HepG2 (cell line): Measurements from ENCODE around the gene PUS1. TPM values are rescaled to one million over a fixed set of nuclear protein-coding genes. Genes with fewer than 3 reads are reported as not detected.

Experiments used
- ATAC-seq: fragments of 200-7000 bp; cut with Tn5 transposase; 3 replicates; pipeline ENCODE4 v1.9.1; 2020; ENCODE audit warnings: mild to moderate bottlenecking, moderate library complexity
- BruUV-seq: library from RNA; stranded (reverse); fragments of 400-500 nt; replicated peaks from 2 replicates; lab custom pipeline; 2021; lab: Mats Ljungman, UMichigan
- CTCF ChIA-PET: fragments of 300-600 bp; formaldehyde crosslinking; extraction: SDS; loops from one replicate; lab custom pipeline; 2021; ENCODE audit warnings: low total read pairs, inconsistent platforms, low intra/inter-chr PET ratio; lab: Yijun Ruan, JAX
- POLR2A ChIA-PET: fragments of 350-600 bp; sonication (Branson Sonifier 250); formaldehyde crosslinking; loops from one replicate; lab custom pipeline; 2020; ENCODE audit warnings: antibody characterized with exemption, inconsistent platforms; lab: Yijun Ruan, JAX
- DNase-seq: peaks from one replicate; pipeline ENCODE4 v3.0.0-alpha.2; 2015; ENCODE audit warnings: low spot score
- FAIRE-seq: peaks from 3 replicates; lab custom pipeline; 2011; peaks lifted over from hg19 to GRCh38; lab: Jason Lieb, UNC
- H2AFZ ChIP-seq: one replicate; pipeline ENCODE4 v1.6.1; 2011; ENCODE audit warnings: low read length, inconsistent platforms
- H3K27ac ChIP-seq: fragments of 300-600 bp; 3 replicates; pipeline ENCODE4 v1.8.0; 2011; ENCODE audit warnings: mixed run types, mild to moderate bottlenecking, mixed read lengths, low read length, inconsistent platforms; ENCODE audit not compliant: insufficient read depth; ENCODE audit errors: extremely low read length
- H3K27me3 ChIP-seq, 2 experiments: fragments of 200-600 bp in 1 of 2; 2 replicates in 1 of 2; 3 replicates in 1 of 2; pipeline versions ENCODE4 v1.6.0 to v1.8.0; 2011; ENCODE audit warnings: low read length in 2 of 2, mild to moderate bottlenecking in 2 of 2, moderate library complexity in 2 of 2, inconsistent platforms in 1 of 2; ENCODE audit not compliant: insufficient read depth in 2 of 2, control insufficient read depth in 1 of 2
- H3K36me3 ChIP-seq, 2 experiments: fragments of 200-600 bp in 1 of 2; replicated peaks in 1 of 2; 2 replicates in 1 of 2; 3 replicates in 1 of 2; pipeline versions ENCODE4 v1.5.1 to v1.8.0; 2011; ENCODE audit warnings: low read length in 2 of 2, inconsistent platforms in 1 of 2; ENCODE audit not compliant: insufficient read depth in 2 of 2, control insufficient read depth in 1 of 2
- H3K4me1 ChIP-seq: 2 replicates; pipeline ENCODE4 v1.5.1; 2012; ENCODE audit warnings: low read length, inconsistent platforms; ENCODE audit not compliant: insufficient read depth
- H3K4me2 ChIP-seq: 2 replicates; pipeline ENCODE4 v1.6.0; 2011; ENCODE audit warnings: low read depth, low read length, inconsistent platforms
- H3K4me3 ChIP-seq, 3 experiments: fragments of 200-600 bp in 1 of 3; sonication (generic), shearing (Covaris generic) in 1 of 3; replicated peaks in 1 of 3; 2 replicates each; pipeline ENCODE4 v1.5.1; 2011 to 2016; ENCODE audit warnings: low read length in 3 of 3, inconsistent platforms in 2 of 3, low read depth in 2 of 3, mild to moderate bottlenecking in 2 of 3, control low read depth in 1 of 3, mixed read lengths in 1 of 3; ENCODE audit not compliant: insufficient read depth in 1 of 3
- H3K79me2 ChIP-seq: one replicate; pipeline ENCODE4 v1.6.1; 2011; ENCODE audit warnings: low read length, inconsistent platforms; ENCODE audit not compliant: insufficient read depth
- H3K9ac ChIP-seq: 2 replicates; pipeline ENCODE4 v1.6.0; 2011; ENCODE audit warnings: mild to moderate bottlenecking, low read depth, low read length, inconsistent platforms; ENCODE audit not compliant: insufficient read depth
- H3K9me3 ChIP-seq: 2 replicates; pipeline ENCODE4 v1.5.1; 2012; ENCODE audit warnings: mild to moderate bottlenecking, low read length
- H4K20me1 ChIP-seq: 2 replicates; pipeline ENCODE4 v1.6.0; 2011; ENCODE audit warnings: inconsistent platforms, mild to moderate bottlenecking, low read length, moderate library complexity; ENCODE audit not compliant: insufficient read depth
- GABPB1 ChIP-seq: IDR thresholded peaks from 2 replicates; pipeline ENCODE4 v1.6.1; 2016; ENCODE audit warnings: mild to moderate bottlenecking, missing genetic modification reagents, moderate library complexity, missing compliant biosample characterization
- HOXA5 ChIP-seq: sonication (generic); formaldehyde crosslinking; IDR thresholded peaks from 2 replicates; pipeline ENCODE4 v1.4.0; 2020; ENCODE audit warnings: missing genetic modification reagents
- ISX ChIP-seq: sonication (generic); formaldehyde crosslinking; conservative IDR thresholded peaks from 2 replicates; pipeline ENCODE4 v1.5.0; 2020; ENCODE audit warnings: missing genetic modification reagents
- MAZ ChIP-seq, 2 experiments: sonication (generic) in 1 of 2; formaldehyde crosslinking in 1 of 2; IDR thresholded peaks; 2 replicates each; pipeline versions ENCODE4 v1.5.0 to v1.6.1; 2012 to 2020; ENCODE audit warnings: low read depth in 2 of 2, mild to moderate bottlenecking in 2 of 2, borderline replicate concordance in 1 of 2, improper control_type of control experiment in 1 of 2, low read length in 1 of 2, missing genetic modification reagents in 1 of 2, moderate library complexity in 1 of 2
- MEIS1 ChIP-seq: sonication (generic); formaldehyde crosslinking; IDR thresholded peaks from 2 replicates; pipeline ENCODE4 v1.9.0; 2021; ENCODE audit warnings: mild to moderate bottlenecking, missing genetic modification reagents, moderate library complexity, borderline replicate concordance
- NFKBIZ ChIP-seq: IDR thresholded peaks from 2 replicates; pipeline ENCODE4 v1.6.1; 2018; ENCODE audit warnings: missing genetic modification reagents, missing compliant biosample characterization
- POLR2AphosphoS5 ChIP-seq: IDR thresholded peaks from 2 replicates; pipeline ENCODE4 v1.6.1; 2012; ENCODE audit warnings: low read depth, low read length
- PRDM15 ChIP-seq: sonication (generic); formaldehyde crosslinking; IDR thresholded peaks from 2 replicates; pipeline ENCODE4 v1.4.0; 2020; ENCODE audit warnings: missing genetic modification reagents
- RAD21 ChIP-seq: fragments of 450-650 bp; formaldehyde crosslinking; IDR thresholded peaks from 2 replicates; pipeline ENCODE4 v1.5.0; 2020; ENCODE audit warnings: mild to moderate bottlenecking
- SRSF1 ChIP-seq: fragments of 200-400 bp; formaldehyde crosslinking; optimal IDR thresholded peaks from 2 replicates; pipeline ENCODE3; 2017; ENCODE audit warnings: mild to moderate bottlenecking, low read depth, low read length, moderate library complexity
- ZBTB7A ChIP-seq: sonication (generic); formaldehyde crosslinking; IDR thresholded peaks from 2 replicates; pipeline ENCODE4 v1.8.0; 2022; ENCODE audit warnings: mild to moderate bottlenecking, missing genetic modification reagents
- ZEB1 ChIP-seq: IDR thresholded peaks from 2 replicates; pipeline ENCODE4 v1.6.1; 2012; ENCODE audit warnings: mild to moderate bottlenecking, low read depth, inconsistent platforms; ENCODE audit not compliant: insufficient replicate concordance
- ZNF569 ChIP-seq: sonication (generic); formaldehyde crosslinking; IDR thresholded peaks from 2 replicates; pipeline ENCODE4 v1.5.0; 2020; ENCODE audit warnings: mild to moderate bottlenecking, missing genetic modification reagents, moderate library complexity, borderline replicate concordance
- ZNF616 ChIP-seq: sonication (generic); formaldehyde crosslinking; IDR thresholded peaks from 2 replicates; pipeline ENCODE4 v1.5.0; 2020; ENCODE audit warnings: low read depth, mild to moderate bottlenecking, missing genetic modification reagents
- ZSCAN25 ChIP-seq: sonication (generic); formaldehyde crosslinking; IDR thresholded peaks from 2 replicates; pipeline ENCODE4 v1.8.0; 2022; ENCODE audit warnings: mild to moderate bottlenecking, missing genetic modification reagents
- WGBS: methylation state at CpG from one replicate; pipeline ENCODE4 v1.1.6; 2017; ENCODE audit warnings: low lambda C conversion rate; 5-methylcytosine and 5-hydroxymethylcytosine counted together
- in situ Hi-C: cut with HindIII; loops from 2 replicates; pipeline ENCODE4 v1.10.0; 2017; ENCODE audit warnings: low pct_unique_long_range_greater_than_20kb; ENCODE audit not compliant: extremely low pct_ligation_motif_present
- intact Hi-C: fragments of 100-400 bp; cut with micrococcal nuclease; formaldehyde crosslinking; loops from one replicate; pipeline ENCODE4 v1.10.0; 2022; ENCODE audit not compliant: unreplicated experiment
- polyA plus RNA-seq, 8 experiments: library from polyadenylated mRNA; depleted of rRNA in 3 of 8; stranded (reverse) in 7 of 8; unstranded in 1 of 8; fragments of >200 nt; fragmentation: Illumina TruSeq in 4 of 8; extraction: Trizol in 4 of 8; gene quantifications; 2 replicates each; pipeline versions ENCODE4 v1.2.1 to v1.2.3, GENCODE V29; 2011 to 2016; ENCODE audit warnings: low read depth in 4 of 8, missing spikeins in 1 of 8, mixed read lengths in 1 of 8; ENCODE audit not compliant: insufficient read depth in 1 of 8
- total RNA-seq, 5 experiments: library from RNA; depleted of rRNA; stranded (reverse); fragments of >200 nt; fragmentation: Illumina TruSeq; extraction: Trizol; gene quantifications; 2 replicates each; pipeline ENCODE4 v1.2.3, GENCODE V29; 2016; ENCODE audit warnings: low read depth in 1 of 5

PUS1 gene
- total and polyA plus RNA-seq, 2 of the 13 experiments (the other 11 are each of a cell fraction or from before 2014, with no cell fraction given), result 19.2 to 24.7 TPM

GRCh38 chr12:131894313-131894860 lies 34.7 kb upstream of the PUS1 start, which contains the start of gene ULK1 (continued):
- TF ChIP-seq ZSCAN25 (no peak), ZEB1 (no peak), MEIS1 (CRISPR knock-in tag) (no peak), RAD21 (CRISPR knock-in tag) (peak; percentile 46; the same call in 1 of the 2 replicates), ZNF569 (CRISPR knock-in tag) (no peak)
- TF ChIP-seq, all 625 proteins: peak for 35

GRCh38 chr12:131894981-131895639 lies 34.0 kb upstream of the PUS1 start:
- in situ Hi-C loops, result no loop called here
- peak overlapping the region; percentile 74 for H3K9ac ChIP-seq
- DNase-seq (no peak), FAIRE-seq (no peak), ATAC-seq (no peak)
- H3K4me2 ChIP-seq, result peak overlapping the region; percentile 89
- no TSS peak for BruUV-seq
- H3K9me3 ChIP-seq, result no peaks in the 10 kb centered on the region
- WGBS, result 1% methylated on average over 32 of the region's 54 CpGs
- POLR2A ChIA-PET, result interaction anchor here (1.6 kb wide), 1 partner anchor 33 kb away, joined by 5 read pairs; no protein-coding TSS in a partner anchor
- H3K79me2 ChIP-seq, result peaks cover 8% of the 10 kb centered on the region
- H3K27me3 ChIP-seq, result peaks cover 0 to 2% of the 10 kb centered on the region in 2 experiments; a peak in 3 of 5 replicates
- peak overlapping the region; percentile 79 for H3K27ac ChIP-seq
- H3K4me1 ChIP-seq, result peaks cover 24% of the 10 kb centered on the region
- peak overlapping the region; percentile 66 to 82 (median 72) for H3K4me3 ChIP-seq
- peaks cover 13% of the 10 kb centered on the region; the same call in 1 of the 2 replicates for H4K20me1 ChIP-seq
- H2AFZ ChIP-seq, result no peak overlapping the region
- intact Hi-C loops, result loop anchor here (10.0 kb wide), 1 partner anchor 60 kb away; no protein-coding TSS in a partner anchor
- peaks cover 1 to 5% of the 10 kb centered on the region in 2 experiments; a peak in 3 of 5 replicates for H3K36me3 ChIP-seq
- CTCF ChIA-PET, result no interaction called here
- TF ChIP-seq HOXA5 (CRISPR knock-in tag) (0 out of 2 replicates have a peak, but pooled peaks have one; percentile 23), NFKBIZ (0 out of 2 replicates have a peak, but pooled peaks have one; percentile 7), GABPB1 (CRISPR knock-in tag) (no peak), POLR2AphosphoS5 (no peak), MAZ (IDR thresholded peaks at IDR 0.05; ENCODE audit: borderline replicate concordance, low read depth, low read length) (no peak), MAZ (CRISPR knock-in tag; IDR thresholded peaks at IDR 0.05; ENCODE audit: low read depth) (0 out of 2 replicates have a peak, but pooled peaks have one; percentile 6), ZNF616 (CRISPR knock-in tag) (no peak), PRDM15 (CRISPR knock-in tag) (peak; percentile 90), SRSF1 (peak; percentile 37), ISX (CRISPR knock-in tag) (no peak), ZBTB7A (CRISPR knock-in tag) (0 out of 2 replicates have a peak, but pooled peaks have one; percentile 5)
